HG02610 (cell line): Measurements from ENCODE around the gene SEMA4D.

Experiments used
- ATAC-seq: cut with Tn5 transposase; IDR thresholded peaks from one replicate; pipeline ENCODE4 v1.9.1; 2021; ENCODE audit warnings: mild to moderate bottlenecking, moderate library complexity; ENCODE audit not compliant: unreplicated experiment

SEMA4D gene

DNA sequence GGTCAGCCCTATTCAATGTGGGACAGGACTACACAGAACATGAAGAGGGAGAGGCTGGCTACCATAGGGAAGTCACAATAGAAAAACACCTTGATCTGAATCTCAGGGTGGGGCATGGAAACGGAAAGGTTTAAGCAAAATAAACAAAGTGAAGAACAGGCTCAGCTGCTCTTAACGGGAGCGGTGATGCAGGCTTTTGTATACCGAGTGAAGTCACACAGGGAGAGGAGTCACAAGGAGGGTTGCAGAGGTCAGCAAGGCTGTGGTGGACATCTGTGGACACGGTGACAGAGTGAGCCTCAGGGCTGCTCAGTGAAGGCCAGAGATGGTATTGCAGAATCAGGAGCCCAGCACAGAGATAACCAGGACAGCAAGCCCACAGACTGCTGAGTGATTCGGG lies 30.6 kb upstream of the SEMA4D start:
- no peak for ATAC-seq

DNA sequence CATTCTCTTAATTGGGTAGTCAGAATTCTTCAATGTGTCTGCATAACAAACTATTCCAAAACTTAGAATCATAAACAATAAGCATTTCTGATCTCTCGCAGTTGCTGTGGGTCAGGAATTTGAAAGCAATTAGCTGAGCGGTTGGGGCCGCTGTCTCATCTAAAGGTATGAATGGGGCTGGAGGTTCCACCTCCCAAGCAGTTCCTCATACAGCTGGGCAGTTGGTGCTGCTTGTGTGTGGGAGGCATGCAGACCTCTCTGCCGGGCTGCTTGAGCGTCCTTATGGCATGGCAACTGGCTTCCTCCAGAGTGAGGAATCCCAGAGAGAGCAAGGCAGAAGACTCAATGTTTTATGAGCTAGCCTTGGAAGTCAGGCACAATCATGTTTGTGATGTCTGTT lies 30.2 kb upstream of the SEMA4D start:
- ATAC-seq, result no peak

DNA sequence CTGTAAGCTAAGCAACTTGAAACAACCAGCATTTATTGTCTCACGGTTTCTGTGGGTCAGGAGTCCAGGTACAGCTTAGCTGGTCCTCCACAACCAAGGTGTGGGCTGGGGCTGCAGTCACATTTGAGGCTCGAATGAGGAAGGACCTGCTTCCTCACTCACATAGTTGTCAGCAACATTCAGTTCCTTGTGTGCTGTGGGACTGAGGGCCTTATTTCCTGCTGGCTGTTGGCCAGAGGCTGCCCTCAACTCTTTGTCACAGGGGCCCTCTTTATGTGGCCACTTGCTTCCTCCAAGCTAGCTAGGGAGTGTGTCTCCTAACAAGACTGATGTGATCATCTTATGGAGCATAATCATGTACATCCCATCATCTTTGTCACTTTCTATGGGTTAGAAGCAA lies 29.2 kb upstream of the SEMA4D start:
- no peak for ATAC-seq

DNA sequence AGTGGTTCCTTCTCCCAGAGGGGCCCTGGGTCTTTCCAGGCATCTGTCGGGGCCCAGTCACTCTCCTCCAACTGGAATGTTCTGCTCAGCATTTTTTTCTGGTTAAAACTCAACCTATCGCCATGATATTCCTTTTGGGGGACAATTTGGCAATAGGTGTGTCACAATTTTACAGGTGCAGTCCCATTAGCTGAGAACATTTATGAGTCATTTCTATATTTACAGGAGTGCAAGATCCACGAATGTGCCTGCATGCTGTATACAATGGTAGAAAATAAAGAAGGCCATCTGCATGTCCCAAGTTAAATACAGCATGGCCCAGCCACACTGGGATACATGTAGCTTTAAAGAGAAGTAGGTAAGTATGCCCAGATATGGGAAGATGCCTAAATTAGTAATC lies 28.8 kb upstream of the SEMA4D start:
- ATAC-seq, result no peak

DNA sequence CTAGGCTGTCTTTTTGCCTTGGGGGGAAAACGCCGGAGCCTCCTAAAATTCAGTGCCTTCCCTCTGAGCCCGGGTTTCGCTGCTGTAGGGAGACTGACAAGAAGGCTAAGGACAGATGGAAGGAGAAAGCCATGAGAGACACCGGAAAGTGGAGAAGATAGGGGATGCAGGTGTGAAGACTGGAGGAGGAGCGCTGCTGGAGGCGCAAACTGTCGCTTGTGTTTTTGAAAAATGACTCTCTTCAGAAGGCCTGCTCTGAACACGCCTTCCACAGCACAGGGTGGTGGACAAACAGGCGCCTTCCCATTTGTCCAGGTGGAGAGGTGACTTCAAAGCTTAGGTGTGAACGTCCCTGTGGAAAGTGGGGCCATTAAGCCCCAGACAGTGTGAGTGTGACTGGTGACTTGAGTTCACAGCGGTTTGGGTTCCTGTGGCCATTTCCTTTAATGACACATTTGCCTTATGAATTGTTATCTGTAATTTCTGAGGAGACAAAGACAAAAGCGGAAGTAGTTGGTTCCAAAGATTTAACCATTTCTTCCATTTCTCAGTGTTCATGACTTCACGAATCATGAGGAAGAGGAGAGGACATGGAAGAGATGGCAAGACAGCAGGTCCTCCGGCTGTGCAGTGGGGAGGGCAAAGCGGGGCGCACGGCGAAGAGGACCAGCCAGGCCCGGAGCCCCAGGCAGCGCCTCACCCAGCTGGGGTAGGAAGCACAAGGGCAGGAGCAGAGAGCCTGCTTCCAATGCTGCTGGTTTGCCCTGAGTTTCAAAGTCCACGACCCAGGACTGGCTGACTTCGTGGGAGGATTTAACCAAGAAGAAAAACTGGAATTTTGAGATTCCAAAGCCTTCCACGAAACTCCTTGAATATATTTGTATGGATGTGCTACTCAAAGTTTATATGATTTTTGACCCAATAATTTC lies 27.8 kb upstream of the SEMA4D start:
- no peak for ATAC-seq

DNA sequence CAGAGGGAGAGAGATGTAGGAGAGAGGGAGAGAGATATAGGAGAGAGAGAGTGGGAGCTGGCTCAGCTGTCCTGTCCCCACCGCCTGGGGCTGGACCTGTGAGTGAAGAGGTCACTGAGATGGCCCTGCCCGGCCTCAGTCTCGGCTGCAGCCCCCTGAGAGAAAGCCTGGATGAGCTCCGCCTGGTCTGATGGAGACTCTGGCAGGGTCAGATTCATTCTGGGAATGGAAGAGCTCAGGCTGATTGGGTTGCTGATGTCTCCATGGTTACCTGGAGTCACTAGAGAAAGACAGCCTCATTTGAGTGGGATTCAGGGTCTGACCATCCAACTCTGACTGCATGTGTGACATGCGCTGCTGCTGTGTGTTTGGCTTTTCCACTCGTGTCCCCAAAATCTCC lies 27.1 kb upstream of the SEMA4D start:
- ATAC-seq, result no peak

DNA sequence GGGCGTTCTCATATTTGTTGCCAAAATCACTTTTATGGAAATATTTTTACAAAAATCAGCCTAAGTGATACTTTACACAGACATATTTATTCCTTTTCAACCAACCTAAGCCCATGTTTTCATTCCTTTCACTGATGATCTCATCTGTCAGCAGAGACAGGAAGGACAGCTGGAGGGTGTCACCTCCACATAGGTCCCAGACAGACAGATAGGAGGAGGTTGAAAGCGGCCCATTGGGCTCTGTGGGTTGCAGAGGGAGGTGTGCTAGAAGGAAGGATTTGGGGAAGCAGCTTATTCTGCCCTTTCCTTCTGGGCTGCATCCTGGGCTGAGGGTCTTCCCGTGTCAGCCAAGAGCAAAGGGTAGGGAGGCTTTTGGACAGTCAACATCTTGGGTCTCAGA lies 26.0 kb upstream of the SEMA4D start:
- no peak for ATAC-seq

DNA sequence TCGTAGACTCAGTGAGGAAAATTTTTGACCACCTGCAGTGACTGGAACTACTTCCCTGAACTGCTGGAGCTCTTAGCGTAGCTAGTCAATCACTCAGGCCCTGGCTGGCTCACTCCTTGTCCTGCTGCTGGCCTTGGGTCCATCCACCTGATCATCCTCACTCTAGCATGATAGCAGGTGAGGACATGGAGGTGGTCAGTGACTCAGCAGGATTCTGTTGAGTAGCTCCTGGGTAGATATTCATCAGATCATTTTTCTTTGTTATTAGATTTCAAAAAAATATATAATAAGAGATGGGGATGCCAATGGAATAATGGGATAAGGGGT lies 25.0 kb upstream of the SEMA4D start:
- no peak for ATAC-seq

DNA sequence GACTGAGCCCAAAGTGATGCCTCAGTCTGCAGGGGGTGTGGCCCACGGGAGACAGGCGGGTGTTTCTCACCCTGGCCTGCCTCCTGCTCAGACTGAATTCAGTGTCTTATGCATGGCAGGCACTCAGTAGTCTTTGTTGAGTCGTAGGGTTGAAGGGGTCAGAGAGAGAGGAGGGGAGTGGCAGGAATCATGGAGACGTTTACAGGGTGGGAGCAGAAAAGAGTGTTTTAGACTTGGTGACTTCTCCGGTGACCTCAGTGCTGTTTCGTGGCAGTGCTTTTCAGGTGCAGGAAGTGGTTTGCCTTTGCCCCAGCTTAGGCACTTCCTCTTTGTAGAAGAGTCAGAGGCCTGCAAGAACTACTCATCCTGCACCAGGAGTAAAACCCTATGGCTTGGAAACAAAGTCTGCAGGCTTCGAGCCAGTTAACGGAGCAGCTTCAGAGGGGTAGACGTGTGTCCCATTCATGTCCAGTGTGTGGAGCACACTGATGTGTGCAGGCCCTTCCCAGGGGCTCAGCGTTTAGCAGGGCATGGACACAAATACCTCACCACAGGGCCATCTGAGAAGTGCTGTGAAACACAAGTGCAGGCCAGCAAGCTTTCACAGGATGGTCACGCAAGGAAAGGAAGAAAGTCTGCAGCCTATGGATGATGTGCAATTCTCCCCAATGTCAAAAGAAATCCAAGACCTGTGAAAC lies 24.5 kb upstream of the SEMA4D start:
- peak; percentile 83 for ATAC-seq

DNA sequence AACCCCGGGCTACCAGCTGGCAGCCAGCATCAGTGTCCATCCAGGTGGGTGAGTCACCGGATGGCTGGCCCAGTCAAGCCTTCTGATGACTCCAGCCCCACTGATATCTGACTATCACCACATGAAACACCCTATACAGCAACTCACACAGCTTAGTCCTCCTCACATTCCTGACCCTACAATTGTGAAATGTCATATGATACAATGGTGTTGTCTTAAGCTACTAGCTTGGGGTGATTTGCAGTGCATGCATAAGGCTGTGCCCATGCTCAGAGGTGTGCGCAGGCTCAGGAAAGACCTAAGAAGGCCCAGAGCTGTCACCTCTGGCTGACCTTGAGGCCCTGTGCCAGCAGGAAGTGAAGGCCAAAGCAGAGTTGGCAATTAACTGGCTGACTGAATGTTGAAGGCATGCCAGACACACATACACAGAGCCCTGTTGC lies 21.5 kb upstream of the SEMA4D start:
- no peak for ATAC-seq

DNA sequence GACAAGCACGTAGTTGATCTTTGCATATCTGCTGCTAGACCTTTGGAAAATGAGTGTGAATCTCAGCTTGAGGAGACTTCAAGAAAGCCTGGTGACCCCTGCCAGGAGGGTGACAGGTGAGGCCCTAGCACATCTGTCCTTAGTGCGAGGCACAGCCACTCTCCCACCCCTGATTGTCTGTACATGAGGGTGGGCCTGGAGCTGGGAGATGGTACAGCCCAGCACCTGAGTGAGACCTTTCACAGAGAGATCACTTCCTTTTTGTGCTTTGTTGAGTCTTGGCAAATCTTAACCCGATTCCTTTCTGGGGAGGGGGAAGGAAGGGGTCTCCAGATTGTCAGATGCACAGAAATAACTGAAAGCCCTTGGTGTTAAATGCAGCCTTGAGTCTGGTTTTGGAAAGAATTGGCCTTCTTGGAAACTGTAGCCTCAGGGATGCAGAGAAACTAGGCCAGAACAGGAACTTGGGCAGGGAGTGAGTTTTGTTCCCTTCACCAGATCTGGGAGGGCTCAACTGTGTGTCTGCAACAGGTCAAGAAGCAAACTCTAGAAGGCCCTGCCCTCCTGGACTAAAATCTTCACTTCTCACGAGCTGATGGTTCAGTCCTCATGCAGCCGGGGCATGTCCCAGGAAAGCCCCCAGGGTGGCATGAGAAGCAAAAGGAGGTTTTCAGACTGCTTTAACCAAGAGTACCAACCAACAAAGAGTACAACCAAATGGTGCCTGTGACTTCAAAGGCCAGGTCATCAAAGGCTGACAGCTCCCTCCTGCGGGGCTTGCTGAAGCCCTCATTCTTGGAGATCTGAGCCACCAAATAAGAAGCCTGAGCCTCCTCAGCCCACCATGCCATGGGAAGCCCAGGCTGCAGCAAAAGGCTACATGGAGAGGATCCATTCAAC lies 20.8 kb upstream of the SEMA4D start:
- no peak for ATAC-seq

DNA sequence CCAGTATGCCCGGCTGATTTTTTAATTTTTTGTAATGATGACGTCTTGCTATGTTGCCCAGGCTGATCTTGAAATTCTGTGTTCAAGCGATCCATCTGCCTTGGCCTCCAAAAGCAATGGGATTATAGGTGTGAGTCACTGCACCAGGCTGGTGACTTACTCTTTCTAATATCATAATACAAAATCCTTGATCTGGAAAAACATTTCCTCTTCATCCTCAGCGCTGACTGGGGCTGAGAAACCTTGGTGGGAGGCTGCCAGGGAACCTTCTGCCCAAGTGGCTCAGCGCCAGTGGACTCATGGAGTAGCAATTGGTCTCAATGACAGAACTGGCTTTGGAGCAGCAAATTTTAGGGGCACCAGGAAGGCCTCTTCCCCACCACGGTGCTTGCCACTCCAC lies 17.5 kb upstream of the SEMA4D start:
- ATAC-seq, result no peak

DNA sequence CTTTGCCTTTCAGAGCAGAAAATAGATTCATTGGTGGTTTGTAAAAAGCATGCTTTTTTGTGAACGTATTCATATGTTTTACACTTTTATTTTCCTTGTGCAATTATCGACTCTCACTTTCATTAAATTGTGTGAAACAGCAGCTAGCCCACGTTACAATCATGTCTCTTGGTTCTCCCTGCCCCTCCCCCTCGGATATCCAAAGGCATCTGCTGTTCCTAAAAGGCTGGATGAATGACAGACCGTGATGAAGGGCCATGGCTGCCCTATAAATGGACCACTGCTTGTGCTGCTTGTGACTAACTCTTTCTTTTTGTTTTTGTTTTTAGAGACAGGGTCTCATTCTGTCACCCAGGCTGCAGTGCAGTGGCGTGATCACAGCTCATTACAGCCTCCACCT lies 17.0 kb upstream of the SEMA4D start:
- no peak for ATAC-seq

DNA sequence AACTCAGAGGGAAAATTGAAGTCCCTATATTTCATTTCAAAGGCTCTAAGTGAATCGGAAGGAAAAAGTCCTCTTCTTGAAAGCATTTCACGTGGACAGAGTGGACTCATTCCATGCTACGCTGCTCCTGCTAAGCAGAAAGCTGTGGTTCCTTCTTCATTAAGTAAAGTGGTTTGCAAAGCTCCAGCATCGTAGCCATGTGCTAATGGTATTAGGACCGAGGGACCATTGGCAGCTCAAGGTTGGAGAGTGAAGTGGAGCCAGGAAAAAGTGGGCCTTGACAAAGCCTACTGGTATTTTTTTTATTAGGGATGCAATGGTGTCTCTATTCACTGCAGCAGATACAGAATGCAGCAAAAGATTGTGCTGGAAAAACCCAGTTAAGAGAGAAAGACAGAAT lies 16.4 kb upstream of the SEMA4D start:
- ATAC-seq, result no peak

DNA sequence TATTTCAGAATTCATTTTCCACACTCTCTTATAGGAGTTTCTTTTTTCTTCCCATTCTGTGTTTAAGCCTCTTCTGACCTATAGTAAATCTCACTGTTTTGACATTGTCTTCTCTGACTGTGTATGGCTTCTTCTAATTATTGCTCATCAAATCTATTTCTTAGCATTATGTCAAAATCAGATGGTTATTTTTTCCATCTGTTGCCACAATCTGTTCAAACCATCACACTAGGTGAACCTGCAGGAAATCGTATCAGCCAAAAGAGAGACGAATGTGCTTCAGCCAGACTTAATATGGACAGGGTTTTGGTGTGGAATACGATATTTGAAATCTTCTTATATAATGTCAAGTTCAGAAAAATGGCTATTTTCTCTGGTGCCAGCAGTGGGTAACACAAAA lies 15.9 kb upstream of the SEMA4D start:
- ATAC-seq, result no peak

DNA sequence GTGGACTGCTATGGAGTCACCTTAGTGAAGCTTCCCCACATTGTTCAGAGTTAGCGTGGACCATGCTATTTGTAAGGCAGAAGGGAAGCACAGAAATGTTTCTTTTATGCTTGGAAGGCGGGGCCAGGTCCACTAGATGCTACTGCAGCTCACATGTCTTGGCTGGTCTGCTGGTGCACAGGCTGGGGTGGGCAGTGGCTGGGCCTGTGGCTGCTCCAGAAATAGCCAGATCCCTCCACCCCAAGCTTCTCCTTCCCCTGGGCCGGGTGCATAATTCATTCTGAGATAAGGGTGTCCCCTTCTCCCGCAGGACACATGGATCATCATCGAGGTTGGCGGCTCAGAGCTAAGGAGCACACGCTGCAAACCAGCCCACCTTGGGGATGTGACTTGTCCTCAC lies 14.5 kb upstream of the SEMA4D start:
- no peak for ATAC-seq

DNA sequence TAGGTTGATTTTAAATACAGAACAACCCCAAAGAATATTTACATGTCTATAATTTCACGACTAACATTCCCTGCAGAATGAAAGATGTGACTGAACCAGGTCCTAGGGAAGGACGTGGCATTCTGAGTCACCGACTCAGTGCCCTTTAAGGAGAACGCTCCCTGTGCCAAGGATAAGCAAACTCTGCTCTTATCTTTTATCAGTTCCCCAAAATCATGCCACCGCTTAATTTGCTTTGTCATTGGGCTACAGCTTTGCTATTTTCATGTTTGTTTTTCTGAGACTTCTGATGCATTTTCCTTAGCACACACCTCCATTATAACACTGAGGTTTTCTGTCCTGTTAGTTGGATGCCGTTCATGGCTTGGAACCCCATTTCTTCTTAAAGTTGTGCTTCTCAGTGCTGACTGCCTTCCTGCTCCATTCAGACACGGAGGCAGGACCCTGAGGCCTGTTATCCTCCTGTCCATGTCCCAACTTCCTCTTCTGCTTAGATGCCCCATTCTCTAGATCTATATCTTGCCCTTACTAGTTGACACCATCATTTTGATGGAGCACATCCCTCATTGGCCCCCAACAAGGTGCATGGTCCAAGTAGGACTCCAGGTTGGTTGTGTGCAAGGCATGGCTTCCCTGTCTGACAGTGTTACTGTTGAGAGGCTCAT lies 11.2 kb upstream of the SEMA4D start:
- no peak for ATAC-seq

DNA sequence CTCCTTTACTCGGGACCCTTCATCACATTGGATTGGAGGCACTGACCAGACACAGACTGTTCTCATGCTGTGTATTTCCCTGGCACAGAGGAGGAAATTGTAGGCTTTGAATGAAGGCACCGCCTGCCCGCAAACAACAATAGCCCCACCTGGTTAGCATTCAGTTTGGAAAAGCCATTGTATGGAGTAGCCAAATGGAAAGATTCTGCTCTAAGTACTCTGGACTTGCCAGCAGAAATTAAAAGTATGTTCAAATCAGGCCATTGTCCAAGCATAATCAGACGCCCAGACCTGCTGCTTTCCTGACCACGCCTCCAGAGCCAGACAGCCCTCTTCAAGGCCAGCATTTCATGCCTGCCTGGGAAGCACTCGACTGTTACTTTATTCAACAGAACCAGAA lies 8.0 kb upstream of the SEMA4D start:
- ATAC-seq, result no peak

DNA sequence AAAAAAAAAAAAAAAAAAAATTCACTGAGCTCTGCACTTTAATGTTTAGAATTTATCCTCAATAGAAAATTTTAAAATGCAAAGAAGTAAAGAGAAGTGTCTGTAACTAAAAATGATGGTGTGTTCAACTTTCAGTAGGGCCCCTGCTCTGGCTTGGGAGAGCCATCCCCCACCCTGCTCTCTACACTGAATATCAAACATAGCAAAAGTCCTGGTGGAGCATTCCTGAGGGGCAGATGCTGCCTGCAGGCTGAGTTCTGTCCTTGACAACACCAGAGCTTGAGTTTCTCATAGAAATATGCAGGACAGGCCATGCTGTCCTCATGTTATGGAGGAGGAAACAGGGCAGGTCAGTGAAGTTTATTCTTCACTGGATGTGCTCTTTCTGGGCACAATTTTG lies 7.1 kb upstream of the SEMA4D start:
- ATAC-seq, result no peak

DNA sequence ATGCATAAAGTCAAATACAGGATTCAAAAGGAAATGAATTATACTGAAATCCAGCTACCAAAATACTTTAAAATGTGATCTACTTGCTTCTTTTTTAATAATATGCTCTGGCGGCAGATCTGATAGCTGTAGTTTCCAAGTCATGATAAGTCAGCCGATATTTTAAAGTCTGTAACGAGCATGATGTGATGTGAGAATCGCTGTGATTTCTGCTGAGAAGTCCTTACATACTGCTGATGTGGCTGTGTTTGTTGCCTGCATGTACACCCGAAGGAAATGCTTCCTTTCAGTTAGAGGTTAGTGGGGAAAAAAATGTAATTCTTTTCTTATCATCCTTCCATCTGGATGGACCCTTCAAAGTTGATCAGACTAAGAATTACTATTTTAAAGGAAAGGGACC lies 4.8 kb upstream of the SEMA4D start:
- no peak for ATAC-seq

DNA sequence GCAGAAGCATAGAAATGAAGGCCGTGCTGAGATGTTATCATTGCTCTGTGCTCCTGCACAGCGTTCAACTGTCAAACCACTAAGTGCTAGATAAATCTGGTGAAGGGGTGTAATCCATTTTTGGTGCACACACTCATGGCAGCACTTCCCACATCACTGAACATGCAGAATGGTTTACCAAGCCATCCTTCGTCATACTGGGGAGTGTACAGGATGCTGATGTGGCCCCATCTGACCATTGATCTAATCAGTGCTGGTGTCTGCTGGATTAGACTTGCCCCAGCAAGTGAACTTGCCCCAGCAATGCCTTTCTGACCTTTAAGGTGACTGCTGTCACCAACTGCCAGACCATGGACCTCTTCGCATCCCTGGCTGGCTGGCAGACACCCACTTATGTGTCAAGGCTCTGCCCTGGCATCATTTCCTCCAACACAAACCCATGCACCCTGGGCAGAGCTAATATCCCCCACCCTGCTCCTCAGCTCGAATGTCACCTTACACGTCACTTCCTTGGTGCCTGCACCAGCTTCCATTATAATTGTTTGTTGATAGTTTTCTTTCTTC lies 4.2 kb upstream of the SEMA4D start:
- ATAC-seq, result no peak
